Activated CD8-positive, alpha-beta T cell treated with anti-CD3 and anti-CD28 coated beads, Interleukin-2, amount 10 ng/mL, durations not matched to agents 7 days and 5 days (primary cell): Measurements from ENCODE around the gene CPNE4. TPM values are rescaled to one million over a fixed set of nuclear protein-coding genes. Genes with fewer than 3 reads are reported as not detected.

Source experiments
- ATAC-seq: fragments of 150-1000 bp; cut with Tn5 transposase; one replicate; pipeline ENCODE4 v1.10.0; 2021; ENCODE audit warnings: moderate library complexity
- CTCF ChIA-PET: fragments of 350-600 bp; sonication (Branson Sonifier 250); formaldehyde crosslinking; loops from one replicate; lab custom pipeline; 2021; ENCODE audit warnings: antibody characterized with exemption; lab: Charles Lee
- POLR2A ChIA-PET: fragments of 350-600 bp; sonication (Branson Sonifier 250); formaldehyde crosslinking; loops from one replicate; lab custom pipeline; 2021; ENCODE audit warnings: antibody characterized with exemption; lab: Charles Lee
- DNase-seq: peaks from one replicate; pipeline ENCODE4 v3.0.0-alpha.2; 2020
- H3K27ac Mint-ChIP-seq: one replicate; pipeline ENCODE4 v1.8.0; 2021; ENCODE audit warnings: mild to moderate bottlenecking, mixed read lengths
- H3K27me3 Mint-ChIP-seq: one replicate; pipeline ENCODE4 v1.8.0; 2021; ENCODE audit warnings: low read depth, mixed read lengths
- H3K36me3 Mint-ChIP-seq: one replicate; pipeline ENCODE4 v1.8.0; 2021; ENCODE audit warnings: low read depth, mixed read lengths
- H3K4me1 Mint-ChIP-seq: one replicate; pipeline ENCODE4 v1.8.0; 2021; ENCODE audit warnings: low read depth, mixed read lengths
- H3K4me3 Mint-ChIP-seq: one replicate; pipeline ENCODE4 v1.8.0; 2021; ENCODE audit warnings: mild to moderate bottlenecking, mixed read lengths
- H3K9me3 Mint-ChIP-seq: one replicate; pipeline ENCODE4 v1.8.0; 2022; ENCODE audit warnings: mixed read lengths; ENCODE audit not compliant: insufficient read depth
- total RNA-seq, 2 experiments: library from RNA; stranded (reverse); gene quantifications; one replicate each; pipeline ENCODE4 v1.2.3, GENCODE V29; 2021

The CPNE4 gene
- total RNA-seq, 2 experiments from 2014 or later, result not detected

- Mint-ChIP-seq H3K9me3 (no peaks in the 10 kb centered on the region), H3K36me3 (no peaks in the 10 kb centered on the region), H3K27me3 (peaks cover 2% of the 10 kb centered on the region), H3K4me3 (no peak overlapping the region), H3K27ac (no peak overlapping the region), H3K4me1 (no peaks in the 10 kb centered on the region)
- DNase-seq, result no peak
- ChIA-PET POLR2A (no interaction called here), CTCF (no interaction called here)
- no peak for ATAC-seq
These were observed 317.3 kb downstream of the CPNE4 start for GRCh38 chr3:131717493-131717892.

- POLR2A ChIA-PET, result no interaction called here
- H3K36me3 Mint-ChIP-seq, result no peaks in the 10 kb centered on the region
- H3K27me3 Mint-ChIP-seq, result peaks cover 2% of the 10 kb centered on the region
- DNase-seq, result no peak
- H3K4me3 Mint-ChIP-seq, result no peak overlapping the region
- no peaks in the 10 kb centered on the region for H3K9me3 Mint-ChIP-seq
- no peak overlapping the region for H3K27ac Mint-ChIP-seq
- CTCF ChIA-PET, result no interaction called here
- H3K4me1 Mint-ChIP-seq, result no peaks in the 10 kb centered on the region
- no peak for ATAC-seq
These were observed 317.9 kb downstream of the CPNE4 start for GRCh38 chr3:131716943-131717342.

DNA sequence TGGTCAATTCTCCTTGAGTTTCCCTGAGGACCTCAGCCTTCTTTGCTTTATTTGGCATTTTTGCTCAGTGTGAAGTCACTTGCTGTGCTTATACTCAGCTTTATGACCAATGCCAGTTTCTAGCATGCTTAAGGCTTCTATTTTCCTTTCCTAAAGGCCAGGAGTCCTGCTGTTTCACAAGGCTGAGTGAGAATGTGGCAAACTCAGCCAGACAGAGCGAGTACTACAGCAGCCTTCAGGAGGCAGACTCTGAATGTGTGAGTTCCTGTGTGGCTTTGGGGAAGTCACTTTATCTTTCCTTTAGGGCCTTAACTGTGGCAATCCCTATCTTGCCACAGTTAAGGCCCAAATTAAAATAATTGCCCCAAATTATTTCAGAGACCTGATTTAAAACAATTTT, 318.8 kb downstream of the CPNE4 start:
- no peaks in the 10 kb centered on the region for H3K4me1 Mint-ChIP-seq
- ATAC-seq (no peak), DNase-seq (no peak)
- no peak overlapping the region for H3K4me3 Mint-ChIP-seq
- CTCF ChIA-PET, result no interaction called here
- H3K27me3 Mint-ChIP-seq, result peaks cover 2% of the 10 kb centered on the region
- POLR2A ChIA-PET, result no interaction called here
- H3K9me3 Mint-ChIP-seq, result no peaks in the 10 kb centered on the region
- H3K36me3 Mint-ChIP-seq, result no peaks in the 10 kb centered on the region
- H3K27ac Mint-ChIP-seq, result no peak overlapping the region

GRCh38 chr3:131714585-131715220, 320.1 kb downstream of the CPNE4 start:
- no peak overlapping the region for H3K4me3 Mint-ChIP-seq
- CTCF ChIA-PET, result no interaction called here
- ATAC-seq, result no peak
- POLR2A ChIA-PET, result no interaction called here
- no peak for DNase-seq
- H3K4me1 Mint-ChIP-seq, result no peaks in the 10 kb centered on the region
- H3K36me3 Mint-ChIP-seq, result no peaks in the 10 kb centered on the region
- H3K27me3 Mint-ChIP-seq, result peaks cover 2% of the 10 kb centered on the region
- no peak overlapping the region for H3K27ac Mint-ChIP-seq
- H3K9me3 Mint-ChIP-seq, result no peaks in the 10 kb centered on the region

DNA sequence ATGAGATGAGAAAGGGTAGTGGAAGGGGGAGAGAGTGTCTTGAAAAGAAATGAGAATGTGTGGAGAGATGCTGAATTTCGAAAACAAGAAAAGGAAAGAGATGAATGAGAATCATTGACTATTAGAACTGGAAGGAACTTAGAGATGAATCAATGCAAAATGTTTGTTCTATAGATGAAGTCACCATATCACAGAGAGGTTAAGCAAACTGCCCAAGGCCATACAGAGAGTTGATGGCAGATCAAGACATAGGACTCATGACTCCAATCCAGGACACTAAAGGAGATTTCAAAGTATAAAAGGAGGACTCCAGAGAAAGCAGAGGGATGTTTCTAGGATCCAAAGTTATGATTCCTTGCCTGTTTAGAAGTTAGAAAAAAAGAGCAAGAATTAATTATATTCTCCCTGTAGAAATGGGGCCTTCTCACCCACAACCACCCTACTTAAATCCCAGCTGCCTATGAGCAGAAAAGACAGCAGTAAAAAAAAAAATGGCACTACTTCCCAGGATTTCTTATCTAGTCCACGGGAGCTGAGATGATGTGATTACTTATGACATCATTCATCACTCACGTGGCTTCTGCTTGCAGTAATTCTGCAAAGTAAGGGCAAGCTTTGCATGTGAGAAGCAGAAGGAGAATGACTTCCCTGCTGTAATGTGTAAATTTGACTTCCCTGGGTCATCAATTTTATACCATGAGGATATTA, 321.2 kb downstream of the CPNE4 start:
- POLR2A ChIA-PET, result no interaction called here

DNA sequence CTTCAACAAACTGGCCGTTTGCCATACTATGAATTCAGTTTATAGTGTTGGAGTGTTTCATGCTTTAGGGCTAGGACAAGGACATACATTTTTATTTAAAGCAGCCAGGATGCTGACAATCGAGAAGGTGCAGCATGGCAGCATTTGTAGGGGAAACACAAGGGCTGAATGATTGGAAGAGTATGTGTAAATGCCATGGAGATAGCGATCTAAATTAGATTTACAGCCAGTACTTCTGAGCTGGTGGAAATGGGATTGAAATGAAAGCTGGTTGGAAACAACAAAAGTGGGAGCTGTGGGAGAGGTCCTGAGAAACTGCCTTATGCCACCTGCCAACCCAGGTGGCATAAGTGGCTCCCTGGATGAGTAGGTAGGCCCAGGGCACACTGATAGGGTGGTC, 322.2 kb downstream of the CPNE4 start:
- CTCF ChIA-PET, result no interaction called here
- POLR2A ChIA-PET, result no interaction called here
- Mint-ChIP-seq H3K36me3 (no peaks in the 10 kb centered on the region), H3K27me3 (peaks cover 2% of the 10 kb centered on the region), H3K4me3 (no peak overlapping the region), H3K27ac (no peak overlapping the region), H3K4me1 (no peaks in the 10 kb centered on the region), H3K9me3 (no peaks in the 10 kb centered on the region)
- DNase-seq (no peak), ATAC-seq (no peak)

More for the DNA sequence above, 321.2 kb downstream of the CPNE4 start:
- no peak overlapping the region for H3K4me3 Mint-ChIP-seq
- no peak for ATAC-seq
- CTCF ChIA-PET, result no interaction called here
- no peak overlapping the region for H3K27ac Mint-ChIP-seq
- no peaks in the 10 kb centered on the region for H3K9me3 Mint-ChIP-seq
- no peaks in the 10 kb centered on the region for H3K4me1 Mint-ChIP-seq
- no peak for DNase-seq
- H3K36me3 Mint-ChIP-seq, result no peaks in the 10 kb centered on the region
- peaks cover 2% of the 10 kb centered on the region for H3K27me3 Mint-ChIP-seq

DNA sequence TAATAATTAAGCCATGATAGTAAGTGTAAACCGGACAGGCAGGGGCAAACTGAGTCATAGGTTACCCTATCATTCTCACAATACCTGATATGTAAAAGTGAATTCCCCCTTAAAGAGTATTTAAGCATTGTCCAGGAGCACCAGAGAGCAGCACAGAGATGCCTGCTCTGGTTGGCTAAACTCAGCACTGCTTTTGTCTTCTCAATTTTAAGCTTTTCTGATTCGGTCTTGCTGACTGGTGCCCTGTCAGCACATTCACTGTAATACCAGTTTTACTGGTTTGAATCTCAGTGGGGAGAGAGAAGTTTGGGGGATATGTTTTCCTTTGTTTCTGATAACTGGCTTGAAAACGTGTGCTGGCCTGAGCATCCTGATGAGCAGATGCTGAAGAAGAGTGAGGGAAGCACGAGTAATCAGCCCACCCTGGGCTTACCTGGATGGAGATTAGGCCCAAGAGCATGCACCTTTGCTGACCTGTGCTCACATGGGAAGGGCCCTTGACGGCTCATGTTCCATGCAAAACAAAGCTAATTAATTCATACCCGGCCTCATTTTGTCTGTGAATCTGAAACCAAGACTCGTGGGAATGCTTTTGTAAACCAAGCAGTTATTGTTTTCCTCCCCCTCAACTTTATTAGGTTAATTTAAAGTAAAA, 323.6 kb downstream of the CPNE4 start:
- Mint-ChIP-seq H3K27me3 (peaks cover 2% of the 10 kb centered on the region), H3K4me1 (no peaks in the 10 kb centered on the region), H3K36me3 (no peaks in the 10 kb centered on the region), H3K9me3 (no peaks in the 10 kb centered on the region), H3K27ac (no peak overlapping the region), H3K4me3 (no peak overlapping the region)
- DNase-seq (no peak), ATAC-seq (no peak)
- ChIA-PET CTCF (no interaction called here), POLR2A (no interaction called here)

DNA sequence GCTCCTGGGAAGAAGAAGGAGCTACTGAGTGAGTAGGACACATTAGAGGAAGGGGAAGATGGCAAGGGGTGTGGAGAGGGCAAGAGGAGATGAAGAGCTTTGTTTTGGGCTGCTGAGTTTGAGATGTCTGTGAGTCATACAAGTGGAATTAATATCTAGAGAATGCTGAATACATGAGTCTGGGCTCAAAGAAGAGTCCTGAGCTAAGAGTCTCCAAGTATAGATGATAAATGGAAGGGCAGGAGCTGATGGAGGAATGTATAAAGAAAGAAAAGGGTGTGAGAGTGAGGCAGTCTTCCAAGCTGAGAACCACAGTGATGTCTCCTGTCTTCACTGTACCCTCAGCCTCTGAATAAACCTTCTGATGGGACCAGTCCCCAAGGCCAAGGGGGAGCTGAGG, 326.6 kb downstream of the CPNE4 start:
- Mint-ChIP-seq H3K4me1 (no peaks in the 10 kb centered on the region), H3K36me3 (no peaks in the 10 kb centered on the region), H3K27ac (no peak overlapping the region), H3K9me3 (no peaks in the 10 kb centered on the region), H3K4me3 (no peak overlapping the region), H3K27me3 (peaks cover 2% of the 10 kb centered on the region)
- ChIA-PET POLR2A (no interaction called here), CTCF (no interaction called here)
- ATAC-seq (no peak), DNase-seq (no peak)

- Mint-ChIP-seq H3K4me3 (no peak overlapping the region), H3K27me3 (no peaks in the 10 kb centered on the region), H3K4me1 (no peaks in the 10 kb centered on the region), H3K36me3 (no peaks in the 10 kb centered on the region), H3K27ac (no peak overlapping the region), H3K9me3 (no peaks in the 10 kb centered on the region)
- ATAC-seq (no peak), DNase-seq (no peak)
- ChIA-PET CTCF (no interaction called here), POLR2A (no interaction called here)
These were observed 329.2 kb downstream of the CPNE4 start for GRCh38 chr3:131705558-131706051.

- Mint-ChIP-seq H3K27me3 (no peaks in the 10 kb centered on the region), H3K36me3 (no peaks in the 10 kb centered on the region), H3K4me1 (no peaks in the 10 kb centered on the region), H3K4me3 (no peak overlapping the region), H3K9me3 (no peaks in the 10 kb centered on the region), H3K27ac (no peak overlapping the region)
- no peak for ATAC-seq
- CTCF ChIA-PET, result no interaction called here
- POLR2A ChIA-PET, result no interaction called here
- no peak for DNase-seq
These were observed 329.7 kb downstream of the CPNE4 start for GRCh38 chr3:131705099-131705498.

DNA sequence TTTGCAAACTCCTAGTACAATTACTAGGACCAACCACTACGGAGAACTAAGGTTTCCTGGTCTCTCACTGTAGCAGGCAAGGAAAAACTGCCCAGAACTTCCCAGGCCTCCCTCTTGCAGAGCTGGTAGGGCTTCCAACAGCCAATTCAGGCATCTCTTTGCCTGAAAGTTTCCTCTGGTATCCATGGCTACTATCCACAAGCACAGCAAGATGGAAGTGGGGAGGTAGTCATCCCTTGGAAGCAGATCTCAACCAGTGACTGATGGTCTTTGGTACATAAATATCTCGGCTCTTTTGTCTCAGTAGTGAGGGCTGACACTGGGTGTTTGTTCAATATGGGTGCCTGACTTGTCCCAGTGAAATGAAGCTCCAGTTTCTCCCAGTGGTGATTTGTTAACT, 330.7 kb downstream of the CPNE4 start:
- H3K36me3 Mint-ChIP-seq, result no peaks in the 10 kb centered on the region
- H3K27ac Mint-ChIP-seq, result no peak overlapping the region
- ATAC-seq, result no peak
- no peak for DNase-seq
- no peak overlapping the region for H3K4me3 Mint-ChIP-seq
- no peaks in the 10 kb centered on the region for H3K27me3 Mint-ChIP-seq
- POLR2A ChIA-PET, result no interaction called here
- H3K9me3 Mint-ChIP-seq, result no peaks in the 10 kb centered on the region
- no peaks in the 10 kb centered on the region for H3K4me1 Mint-ChIP-seq
- CTCF ChIA-PET, result no interaction called here

DNA sequence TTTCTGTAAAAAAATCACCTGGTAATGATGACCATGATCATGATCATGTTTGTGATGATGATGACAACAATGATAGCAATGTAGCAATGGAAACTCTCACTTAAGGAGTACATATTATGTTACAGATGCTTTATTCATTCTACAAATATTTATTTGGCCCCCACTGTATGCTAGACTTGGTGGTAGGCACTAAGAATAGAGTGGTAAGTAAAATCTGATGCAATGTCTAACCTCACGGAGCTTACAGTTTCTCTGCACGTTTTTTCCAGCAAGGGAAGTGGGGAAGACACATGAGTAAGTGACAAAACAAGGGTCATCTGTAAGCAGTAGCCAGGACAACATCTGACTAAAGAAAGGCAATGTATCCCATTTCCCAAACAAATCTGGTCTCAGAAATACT, 332.7 kb downstream of the CPNE4 start:
- DNase-seq, result no peak
- Mint-ChIP-seq H3K27ac (no peak overlapping the region), H3K27me3 (no peaks in the 10 kb centered on the region), H3K4me3 (no peak overlapping the region), H3K4me1 (no peaks in the 10 kb centered on the region), H3K36me3 (no peaks in the 10 kb centered on the region), H3K9me3 (no peaks in the 10 kb centered on the region)
- CTCF ChIA-PET, result no interaction called here
- no peak for ATAC-seq
- POLR2A ChIA-PET, result no interaction called here
